ENCODE data around the gene LRRC58.

DNA sequence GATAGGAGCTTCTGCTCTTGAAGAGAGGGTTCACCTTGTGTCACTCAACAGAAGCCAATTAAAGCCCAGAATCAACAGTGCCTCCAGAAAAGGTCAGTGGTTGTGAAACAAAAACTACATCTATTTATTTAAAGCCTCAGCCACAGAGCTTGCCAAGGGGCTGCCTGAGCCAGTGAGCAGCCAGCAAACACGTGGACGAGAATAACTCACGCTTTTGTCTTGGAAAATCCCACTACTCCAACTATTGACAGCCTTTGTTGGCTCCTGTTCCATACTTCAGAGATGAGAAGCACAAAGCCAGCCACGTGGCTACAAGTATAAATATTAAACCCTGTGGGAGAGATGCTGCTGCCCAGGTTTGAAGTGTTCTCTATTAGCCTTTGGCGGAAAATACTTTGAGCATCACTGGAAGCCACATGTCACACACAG lies 74.4 kb downstream of the LRRC58 start:
- TF ChIP-seq GATA2 (IDR thresholded peaks at IDR 0.05; ENCODE audit: low read depth, low read length) (no peak), GATA3 (IDR thresholded peaks at IDR 0.05; ENCODE audit: low read depth, low read length) (no peak)

Data from SH-SY5Y (cell line).